HG02623 (cell line): ENCODE data around the gene SPPL3.

Experiments
- ATAC-seq: cut with Tn5 transposase; IDR thresholded peaks from one replicate; pipeline ENCODE4 v1.9.1; 2021; ENCODE audit warnings: moderate library complexity; ENCODE audit not compliant: unreplicated experiment

SPPL3 gene

DNA sequence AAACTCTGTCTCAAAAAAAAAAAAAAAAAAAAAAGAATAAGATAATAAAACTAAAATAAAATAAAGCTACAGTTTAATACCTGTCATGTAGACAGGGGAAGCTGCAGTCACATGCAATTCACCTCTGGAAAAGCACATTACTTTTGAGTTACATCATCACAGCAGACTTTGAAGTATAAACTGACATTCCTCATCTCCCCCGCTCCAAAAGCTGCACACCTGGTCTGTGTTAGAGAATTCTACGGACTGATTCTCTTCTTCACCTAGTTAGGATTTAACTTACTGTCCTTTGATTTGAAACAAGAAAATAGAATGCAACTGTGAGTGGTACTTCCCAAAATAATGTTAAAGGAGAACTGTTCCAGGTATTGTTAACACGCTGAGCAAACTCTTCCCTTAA is 25.1 kb downstream of the SPPL3 start:
- no peak for ATAC-seq

DNA sequence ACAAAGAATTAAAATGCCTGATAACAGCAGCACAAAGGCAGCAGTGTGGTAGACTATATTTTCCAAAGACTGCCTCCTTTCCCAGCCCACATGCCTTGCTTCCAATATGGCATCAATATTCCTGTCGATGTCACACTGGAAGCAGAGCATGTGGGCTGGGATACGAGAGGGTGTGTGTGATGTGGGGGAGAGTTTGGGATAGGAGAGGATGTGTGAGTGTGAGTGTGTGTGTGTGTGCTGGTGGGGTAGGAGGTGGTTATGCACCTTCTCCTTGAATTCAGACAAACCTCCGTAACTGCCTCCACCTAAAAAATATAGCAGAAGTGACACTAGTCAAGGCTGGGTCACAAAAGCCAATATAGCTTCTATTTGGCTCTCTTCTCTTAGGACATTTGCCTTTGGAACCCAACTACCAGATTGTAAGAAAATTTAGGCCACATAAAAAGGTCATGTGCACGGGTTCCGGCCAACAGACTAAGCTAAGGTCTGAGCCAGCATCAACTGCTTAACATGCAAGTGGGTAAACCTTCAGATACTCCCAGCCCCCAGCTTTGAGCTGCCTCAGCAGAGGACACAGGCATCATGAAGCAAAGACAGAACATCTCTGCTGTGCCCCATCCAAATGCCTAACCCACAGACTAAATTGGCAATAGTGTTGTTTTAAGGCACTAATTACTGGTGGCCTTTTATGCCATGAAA is 29.5 kb downstream of the SPPL3 start:
- ATAC-seq = no peak

GRCh38 chr12:120873226-120873625 is 30.9 kb downstream of the SPPL3 start:
- no peak for ATAC-seq

GRCh38 chr12:120872487-120872886 is 31.7 kb downstream of the SPPL3 start:
- no peak for ATAC-seq

GRCh38 chr12:120870415-120870814 is 33.7 kb downstream of the SPPL3 start:
- ATAC-seq = no peak

- no peak for ATAC-seq
Measured at GRCh38 chr12:120869376-120869775, 34.8 kb downstream of the SPPL3 start.

GRCh38 chr12:120866108-120866507 is 38.0 kb downstream of the SPPL3 start:
- ATAC-seq = no peak

GRCh38 chr12:120865098-120865497 is 39.1 kb downstream of the SPPL3 start:
- ATAC-seq = no peak

- no peak for ATAC-seq
Measured at GRCh38 chr12:120862664-120863063, 41.5 kb downstream of the SPPL3 start.

DNA sequence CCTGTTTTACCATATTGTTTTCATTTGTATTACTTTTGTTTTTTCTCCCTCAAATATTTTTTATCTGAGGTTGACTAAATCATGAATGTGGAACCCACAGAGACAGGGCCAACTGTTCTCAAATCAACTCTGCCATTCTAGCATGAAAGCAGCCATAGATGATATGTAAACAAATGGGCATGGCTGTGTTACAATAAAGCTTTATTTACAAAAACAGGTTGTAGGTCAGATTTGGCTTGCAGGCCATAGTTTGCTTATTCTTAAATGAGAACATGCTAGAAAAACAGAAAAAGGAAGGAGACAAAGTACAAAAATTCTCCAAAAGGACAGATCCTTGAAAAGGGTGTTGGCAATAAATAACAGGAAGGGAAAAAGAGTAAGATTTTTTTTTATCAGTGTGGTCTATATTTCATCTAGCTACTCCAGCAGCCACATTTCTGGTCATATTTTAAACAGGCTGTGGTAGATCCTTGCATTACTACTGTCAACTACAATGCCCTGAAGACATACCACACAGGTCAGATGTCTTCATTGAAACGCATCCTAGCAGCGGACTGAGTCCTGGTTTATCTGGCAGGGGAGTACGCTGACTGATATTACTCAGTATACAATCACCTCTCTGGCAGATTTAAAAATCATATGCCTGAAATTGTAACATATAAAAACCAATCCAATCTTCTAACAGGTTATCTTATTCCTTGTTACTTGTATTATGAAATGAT is 42.9 kb downstream of the SPPL3 start:
- ATAC-seq = no peak

GRCh38 chr12:120858306-120859088 is 45.7 kb downstream of the SPPL3 start:
- ATAC-seq = no peak

DNA sequence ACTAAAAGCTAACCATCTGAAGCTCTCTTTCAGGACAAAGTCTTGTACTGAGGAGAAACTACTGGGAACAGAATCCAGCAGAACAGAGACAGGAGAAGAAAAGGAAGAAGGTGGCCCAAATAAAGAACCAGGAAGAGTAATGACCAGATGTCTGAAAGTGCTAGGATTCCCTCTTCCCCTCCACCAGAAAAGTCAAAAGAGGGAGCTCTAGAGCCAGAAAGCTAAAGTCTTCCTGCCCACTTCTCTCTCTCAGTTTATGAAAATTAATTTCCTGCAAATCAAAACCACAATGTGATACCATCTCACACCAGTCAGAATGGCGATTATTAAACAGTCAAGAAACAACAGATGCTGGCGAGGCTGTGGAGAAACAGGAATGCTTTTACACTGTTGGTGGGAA is 47.2 kb downstream of the SPPL3 start:
- no peak for ATAC-seq

DNA sequence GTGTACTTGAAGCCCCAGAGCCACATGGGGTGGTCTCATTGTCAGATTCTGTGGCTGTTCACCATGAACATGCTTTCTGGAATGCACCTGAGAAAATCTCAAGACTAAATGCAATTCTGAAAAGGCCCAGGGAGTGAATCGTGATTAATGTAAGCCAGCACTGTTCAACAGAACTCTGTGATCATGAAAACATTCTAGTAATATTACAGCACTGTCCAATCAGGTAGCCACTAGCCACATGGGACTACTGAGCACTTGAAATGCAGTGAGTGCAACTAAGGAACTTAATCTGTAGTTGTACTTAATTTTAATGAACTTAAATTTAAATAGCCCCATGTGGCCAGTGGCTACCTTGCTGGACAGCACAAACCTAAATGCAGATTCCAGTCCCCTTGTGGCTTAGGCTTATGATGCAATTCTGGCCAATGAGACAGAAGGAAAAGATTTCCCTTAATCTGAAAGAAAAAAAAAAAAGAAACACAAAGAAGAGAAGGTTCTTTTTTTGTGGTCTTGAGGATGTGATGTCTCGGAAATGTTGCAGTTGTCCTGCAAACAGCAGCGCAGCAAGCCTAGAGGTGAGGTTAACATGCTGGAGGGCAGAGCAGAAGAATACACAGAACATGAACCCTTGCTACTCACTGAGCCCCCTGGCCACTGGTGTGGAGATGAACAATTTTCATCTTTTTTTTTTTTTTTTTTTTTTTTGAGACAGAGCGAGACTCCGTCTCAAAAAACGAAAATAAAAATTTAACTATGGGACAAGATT is 48.2 kb downstream of the SPPL3 start:
- no peak for ATAC-seq

- ATAC-seq = no peak
Measured at GRCh38 chr12:120854804-120855203, 49.4 kb downstream of the SPPL3 start.

GRCh38 chr12:120853188-120853587 is 51.0 kb downstream of the SPPL3 start:
- ATAC-seq = no peak

DNA sequence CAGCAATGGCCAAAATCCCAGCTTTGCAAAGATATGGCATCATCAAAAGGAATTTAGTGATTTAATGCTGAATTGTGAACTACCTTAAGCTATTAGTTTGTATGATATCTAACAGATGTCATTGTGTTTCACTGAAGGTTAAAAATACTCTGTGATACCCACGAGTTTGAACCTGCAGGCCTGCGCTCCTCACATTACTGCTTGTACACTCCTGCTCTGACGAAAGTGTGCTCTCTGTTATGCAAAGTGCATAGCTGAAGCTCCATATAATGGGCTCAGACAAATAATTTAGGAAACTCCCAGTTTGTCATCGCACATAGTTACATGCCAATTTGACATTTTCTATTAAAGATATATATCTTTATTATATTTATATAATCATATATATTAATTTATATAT is 52.2 kb downstream of the SPPL3 start:
- ATAC-seq = no peak

- ATAC-seq = no peak
Measured at GRCh38 chr12:120851444-120851843, 52.7 kb downstream of the SPPL3 start.

- no peak for ATAC-seq
Measured at GRCh38 chr12:120849765-120850164, 54.4 kb downstream of the SPPL3 start.

DNA sequence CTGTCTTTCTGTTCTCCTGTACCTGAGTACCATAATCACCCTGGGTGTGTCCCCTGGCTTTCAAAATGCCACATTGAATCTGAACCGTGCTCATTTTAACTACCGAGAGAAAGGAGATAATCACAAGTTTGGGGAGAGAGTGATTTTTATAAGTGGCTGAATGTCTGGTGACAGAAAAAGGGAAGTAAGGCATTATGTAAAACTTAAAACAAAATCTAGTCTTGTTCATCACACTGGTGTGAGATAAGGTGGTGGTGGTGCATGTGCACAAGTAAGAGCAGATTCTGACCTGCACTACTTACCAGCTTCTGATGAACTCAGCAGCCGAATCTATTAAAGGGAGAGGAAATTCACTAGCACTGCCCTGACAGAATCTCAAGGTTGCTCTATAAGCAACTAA is 56.3 kb downstream of the SPPL3 start:
- no peak for ATAC-seq

DNA sequence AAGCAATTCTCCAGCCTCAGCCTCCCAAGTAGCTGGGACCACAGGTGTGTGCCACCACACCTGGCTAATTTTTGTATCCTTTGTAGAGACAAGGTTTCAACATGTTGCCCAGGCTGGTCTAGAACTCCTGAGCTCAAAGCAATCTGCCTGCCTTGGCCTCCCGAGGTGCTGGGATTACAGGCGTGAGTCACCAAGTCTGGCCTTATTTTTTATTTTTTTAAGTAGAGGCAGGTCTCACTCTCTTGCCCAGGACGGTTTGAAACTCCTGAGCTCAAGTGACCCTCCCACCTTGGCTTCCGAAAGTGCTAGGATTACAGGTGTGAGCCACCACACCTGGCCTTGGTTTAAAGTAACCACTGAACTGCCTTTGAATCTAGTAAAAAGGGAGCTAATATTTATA is 56.8 kb downstream of the SPPL3 start:
- ATAC-seq = no peak

GRCh38 chr12:120846721-120847120 is 57.4 kb downstream of the SPPL3 start:
- no peak for ATAC-seq
